Lung (tissue), 12 donors: ENCODE measurements around the gene GSE1. TPM values are rescaled to one million over a fixed set of nuclear protein-coding genes. Genes with fewer than 3 reads are reported as not detected.

ENCODE experiments used
- ATAC-seq: fragments of 200-7000 bp; cut with Tn5 transposase; one replicate; pipeline ENCODE4 v1.9.1; 2020; ENCODE audit warnings: moderate number of reproducible peaks; ENCODE audit not compliant: insufficient read depth, low FRiP score
- DNase-seq, 3 donors: peaks; one replicate each; pipeline ENCODE4 v3.0.0-alpha.2; 2013 to 2017
- H3K27ac ChIP-seq, 2 donors: one replicate each; pipeline ENCODE4 v1.5.1; 2013; ENCODE audit warnings: mild to moderate bottlenecking in 2 of 2, moderate library complexity in 2 of 2, control low read depth in 1 of 2, inconsistent platforms in 1 of 2, low read depth in 1 of 2, low read length in 1 of 2
- H3K27me3 ChIP-seq, 3 donors: one replicate each; pipeline ENCODE4 v1.5.1; 2013; ENCODE audit warnings: low read length in 2 of 3; ENCODE audit not compliant: control insufficient read depth in 3 of 3, insufficient read depth in 3 of 3
- H3K36me3 ChIP-seq, 4 donors: one replicate each; pipeline ENCODE4 v1.5.1; 2013; ENCODE audit warnings: low read length in 4 of 4, mild to moderate bottlenecking in 1 of 4, moderate library complexity in 1 of 4; ENCODE audit not compliant: control insufficient read depth in 4 of 4, insufficient read depth in 4 of 4
- H3K4me1 ChIP-seq, 5 donors: one replicate each; pipeline ENCODE4 v1.5.1; 2013; ENCODE audit warnings: low read length in 5 of 5, mild to moderate bottlenecking in 2 of 5, moderate library complexity in 1 of 5; ENCODE audit not compliant: control insufficient read depth in 5 of 5, insufficient read depth in 5 of 5
- H3K4me3 ChIP-seq: one replicate; pipeline ENCODE4 v1.5.1; 2013; ENCODE audit warnings: mild to moderate bottlenecking, control low read depth, moderate library complexity
- H3K9ac ChIP-seq, 2 donors: one replicate each; pipeline ENCODE4 v1.5.1; 2013; ENCODE audit warnings: low read length in 2 of 2, control low read depth in 1 of 2; ENCODE audit not compliant: insufficient read depth in 1 of 2
- H3K9me3 ChIP-seq, 4 donors: one replicate each; pipeline ENCODE4 v1.5.1; 2013; ENCODE audit warnings: low read length in 3 of 4, mild to moderate bottlenecking in 1 of 4, moderate library complexity in 1 of 4; ENCODE audit not compliant: control insufficient read depth in 4 of 4, insufficient read depth in 3 of 4
- WGBS, 2 donors: extraction: QIAGEN DNeasy Blood & Tissue Kit; methylation state at CpG; one replicate each; pipeline ENCODE4 v1.1.7; 2013; 5-methylcytosine and 5-hydroxymethylcytosine counted together
- polyA plus RNA-seq, 2 donors: library from polyadenylated mRNA; stranded (reverse); fragments of 200-250 nt; gene quantifications; one replicate each; pipeline ENCODE4 v1.2.1, GENCODE V29; 2013
- total RNA-seq, 2 donors: library from RNA; depleted of rRNA in 1 of 2; stranded (reverse); fragments of >200 nt in 1 of 2; gene quantifications; one replicate each; pipeline ENCODE4 v1.2.1, GENCODE V29; 2014 to 2021
- TF ChIP-seq, protein P1 (sequence below): IDR thresholded peaks from 2 replicates; pipeline ENCODE4 v1.5.1; 2012; ENCODE audit warnings: mild to moderate bottlenecking; ENCODE audit errors: control extremely low read depth, extremely low read depth
- donor health status: control.
- donor health status: control.
- donor health status: Bipolar disorder and iron deficiency.
- donor health status: healthy.
- donor health status: DM: yes; HTN: yes; CAD: no.

The GSE1 gene
- total and polyA plus RNA-seq, 4 donors = 21.3 to 122 (median 74.7) TPM

DNA sequence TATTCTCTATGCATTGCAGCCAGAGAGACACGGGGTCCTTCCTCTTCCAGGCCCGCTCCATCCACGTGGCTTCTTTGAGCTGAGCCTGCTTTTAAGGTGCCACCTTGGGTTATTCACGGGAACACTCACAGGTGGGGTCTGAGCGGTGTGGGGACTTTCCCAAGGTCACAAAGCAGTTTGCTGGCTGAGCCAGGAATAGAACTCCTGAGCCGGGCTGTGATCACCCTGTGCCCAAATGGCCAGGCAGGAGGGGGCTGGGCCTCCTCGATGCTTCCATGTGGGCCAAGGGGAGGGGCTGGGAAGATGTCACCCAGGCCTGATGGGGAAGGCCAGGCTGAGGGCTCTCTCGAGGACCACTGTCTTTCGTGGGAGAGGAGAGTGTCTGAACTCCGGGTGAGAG is 13.0 kb upstream of the GSE1 start:
- Histone ChIP-seq H3K4me1 (peaks cover 0 to 34% (median 2%) of the 10 kb centered on the region in 5 donors), H3K27me3 (no peaks in the 10 kb centered on the region), H3K9ac (no peak overlapping the region), H3K36me3 (peaks cover 0 to 2% (median 0%) of the 10 kb centered on the region in 4 donors), H3K9me3 (no peaks in the 10 kb centered on the region), H3K27ac (no peak overlapping the region), H3K4me3 (no peak overlapping the region)
- WGBS, 2 donors = 68 to 85% methylated on average over 10 of the region's 10 CpGs
- TF ChIP-seq, protein P1, sequence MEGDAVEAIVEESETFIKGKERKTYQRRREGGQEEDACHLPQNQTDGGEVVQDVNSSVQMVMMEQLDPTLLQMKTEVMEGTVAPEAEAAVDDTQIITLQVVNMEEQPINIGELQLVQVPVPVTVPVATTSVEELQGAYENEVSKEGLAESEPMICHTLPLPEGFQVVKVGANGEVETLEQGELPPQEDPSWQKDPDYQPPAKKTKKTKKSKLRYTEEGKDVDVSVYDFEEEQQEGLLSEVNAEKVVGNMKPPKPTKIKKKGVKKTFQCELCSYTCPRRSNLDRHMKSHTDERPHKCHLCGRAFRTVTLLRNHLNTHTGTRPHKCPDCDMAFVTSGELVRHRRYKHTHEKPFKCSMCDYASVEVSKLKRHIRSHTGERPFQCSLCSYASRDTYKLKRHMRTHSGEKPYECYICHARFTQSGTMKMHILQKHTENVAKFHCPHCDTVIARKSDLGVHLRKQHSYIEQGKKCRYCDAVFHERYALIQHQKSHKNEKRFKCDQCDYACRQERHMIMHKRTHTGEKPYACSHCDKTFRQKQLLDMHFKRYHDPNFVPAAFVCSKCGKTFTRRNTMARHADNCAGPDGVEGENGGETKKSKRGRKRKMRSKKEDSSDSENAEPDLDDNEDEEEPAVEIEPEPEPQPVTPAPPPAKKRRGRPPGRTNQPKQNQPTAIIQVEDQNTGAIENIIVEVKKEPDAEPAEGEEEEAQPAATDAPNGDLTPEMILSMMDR = no peak
- DNase-seq (no peak), ATAC-seq (no peak)

DNA sequence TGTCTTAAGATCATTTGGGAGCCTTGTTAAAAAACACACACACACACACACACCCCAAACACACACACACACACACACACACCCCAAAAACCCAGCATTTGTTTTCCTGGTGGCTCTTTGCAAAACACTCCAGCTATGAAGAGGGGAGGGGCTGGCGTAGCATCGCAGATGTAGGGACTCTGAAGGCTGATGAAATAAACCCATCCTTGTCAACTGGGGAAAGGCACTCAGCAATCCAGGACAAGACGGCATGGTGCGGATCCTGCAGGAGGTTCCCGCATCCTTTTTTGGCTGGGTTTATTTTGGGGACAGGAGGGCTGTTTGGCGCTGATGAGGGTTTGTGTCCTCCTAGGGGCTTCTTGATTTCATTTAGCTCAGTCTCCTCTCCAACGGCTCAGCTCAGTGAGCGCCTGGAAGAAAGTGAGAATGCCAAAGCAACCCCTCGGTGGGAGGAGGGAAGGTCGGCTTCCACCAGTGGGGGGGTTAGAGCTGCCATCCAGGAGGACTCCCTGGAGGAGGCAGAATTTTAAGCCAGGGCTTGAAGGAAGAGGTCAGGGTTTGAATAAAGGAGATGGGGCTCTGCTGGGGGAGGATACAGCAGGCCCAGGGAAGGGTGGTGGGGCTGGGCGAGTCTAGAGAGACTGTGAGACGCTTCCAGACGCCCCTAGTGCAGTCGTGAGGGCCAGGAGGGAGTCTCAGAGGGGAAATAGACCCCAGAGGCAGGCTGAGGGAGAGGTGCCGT is 12.4 kb upstream of the GSE1 start:
- no peak for ATAC-seq

DNA sequence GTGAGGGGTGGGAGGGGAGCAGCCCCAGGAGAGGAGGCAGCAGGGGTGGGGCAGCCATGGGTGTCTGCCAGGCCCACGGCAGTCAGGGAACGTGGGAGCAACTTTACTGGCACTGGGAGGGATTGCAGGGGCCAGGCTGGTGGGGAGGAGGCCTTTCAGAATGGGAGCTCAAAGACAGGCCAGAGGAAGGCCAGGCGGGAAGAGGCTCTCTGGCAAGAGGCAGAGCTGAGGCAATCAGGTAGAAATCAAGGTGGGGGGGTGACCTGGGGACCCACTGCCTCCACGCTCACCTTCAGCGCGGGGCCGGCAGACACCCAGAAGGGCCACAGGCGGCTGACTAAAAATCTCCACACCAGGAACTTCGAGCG is 11.9 kb upstream of the GSE1 start:
- Histone ChIP-seq H3K36me3 (no peaks in the 10 kb centered on the region), H3K27ac (no peak overlapping the region), H3K9ac (no peak overlapping the region), H3K4me3 (no peak overlapping the region), H3K9me3 (no peaks in the 10 kb centered on the region), H3K27me3 (no peaks in the 10 kb centered on the region), H3K4me1 (peaks cover 0 to 45% (median 12%) of the 10 kb centered on the region in 5 donors)
- 87% methylated on average over 10 of the region's 10 CpGs for WGBS, 2 donors
- DNase-seq (no peak), ATAC-seq (no peak)
- TF ChIP-seq, protein P1 = no peak

More for the DNA sequence above, 12.4 kb upstream of the GSE1 start:
- Histone ChIP-seq H3K4me3 (no peak overlapping the region), H3K27me3 (no peaks in the 10 kb centered on the region), H3K27ac (no peak overlapping the region), H3K9ac (no peak overlapping the region), H3K9me3 (no peaks in the 10 kb centered on the region), H3K4me1 (peaks cover 0 to 40% (median 8%) of the 10 kb centered on the region in 5 donors), H3K36me3 (peaks cover 0 to 2% (median 0%) of the 10 kb centered on the region in 4 donors)
- TF ChIP-seq, protein P1 = no peak
- DNase-seq = no peak
- 86 to 87% methylated on average over 15 of the region's 15 CpGs for WGBS, 2 donors
